CD14-positive monocyte (primary cell): ENCODE measurements around the gene DMAC2. TPM values are rescaled to one million over a fixed set of nuclear protein-coding genes. Genes with fewer than 3 reads are reported as not detected.

ENCODE experiments used
- DNase-seq, 3 donors: peaks; one replicate each; pipeline ENCODE4 v3.0.0-alpha.2; 2011 to 2022
- H2AFZ ChIP-seq: 2 replicates; pipeline ENCODE4 v1.6.0; 2012; ENCODE audit warnings: mild to moderate bottlenecking, low read depth, low read length, inconsistent platforms; ENCODE audit not compliant: insufficient read depth, poor library complexity, severe bottlenecking
- H3K27ac ChIP-seq, 2 donors: 1 replicate in 1 of 2; 2 replicates in 1 of 2; pipeline ENCODE4 v1.5.1; 2012 to 2013; ENCODE audit warnings: low read length in 2 of 2, control low read depth in 1 of 2, inconsistent platforms in 1 of 2, low read depth in 1 of 2, mild to moderate bottlenecking in 1 of 2
- H3K27me3 ChIP-seq, 2 donors: one replicate each; pipeline versions ENCODE4 v1.6.0 to v1.6.1; 2011 to 2013; ENCODE audit warnings: low read length in 2 of 2; ENCODE audit not compliant: control insufficient read depth in 2 of 2, insufficient read depth in 2 of 2
- H3K36me3 ChIP-seq, 2 donors: replicated peaks in 1 of 2; 1 replicate in 1 of 2; 2 replicates in 1 of 2; pipeline versions ENCODE4 v1.5.1 to v1.6.1; 2012 to 2013; ENCODE audit warnings: low read length in 2 of 2, control low read depth in 1 of 2, inconsistent platforms in 1 of 2, mild to moderate bottlenecking in 1 of 2; ENCODE audit not compliant: insufficient read depth in 2 of 2, control insufficient read depth in 1 of 2
- H3K4me1 ChIP-seq, 2 donors: 1 replicate in 1 of 2; 2 replicates in 1 of 2; pipeline versions ENCODE4 v1.5.1 to v1.6.1; 2012 to 2013; ENCODE audit warnings: low read length in 2 of 2, control low read depth in 1 of 2, inconsistent platforms in 1 of 2, mild to moderate bottlenecking in 1 of 2, moderate library complexity in 1 of 2; ENCODE audit not compliant: insufficient read depth in 2 of 2, control insufficient read depth in 1 of 2
- H3K4me2 ChIP-seq: replicated peaks from 2 replicates; pipeline ENCODE3; 2012; ENCODE audit warnings: low read length, moderate library complexity, mild to moderate bottlenecking; ENCODE audit not compliant: poor library complexity, severe bottlenecking; ENCODE audit errors: extremely low read depth
- H3K4me3 ChIP-seq, 3 experiments: fragments of 200-600 bp in 1 of 3; sonication (generic) in 1 of 3; replicated peaks in 1 of 3; 1 replicate in 2 of 3; 2 replicates in 1 of 3; pipeline ENCODE4 v1.5.1; 2011 to 2013; ENCODE audit warnings: low read length in 3 of 3, mild to moderate bottlenecking in 3 of 3, control low read depth in 2 of 3, low read depth in 2 of 3, inconsistent platforms in 1 of 3, moderate library complexity in 1 of 3
- H3K79me2 ChIP-seq: 2 replicates; pipeline ENCODE4 v1.6.0; 2012; ENCODE audit warnings: mild to moderate bottlenecking, control low read depth, inconsistent platforms, low read length, moderate library complexity; ENCODE audit not compliant: insufficient read depth
- H3K9ac ChIP-seq: 2 replicates; pipeline ENCODE4 v1.6.0; 2017; ENCODE audit warnings: low read length, mild to moderate bottlenecking; ENCODE audit not compliant: insufficient read depth, poor library complexity, severe bottlenecking
- H3K9me3 ChIP-seq, 2 donors: replicated peaks in 1 of 2; 1 replicate in 1 of 2; 2 replicates in 1 of 2; pipeline versions ENCODE4 v1.5.1 to v1.6.1; 2012 to 2013; ENCODE audit warnings: low read length in 2 of 2, control low read depth in 1 of 2; ENCODE audit not compliant: control insufficient read depth in 1 of 2, insufficient read depth in 1 of 2
- H4K20me1 ChIP-seq: 2 replicates; pipeline ENCODE4 v1.6.0; 2012; ENCODE audit warnings: mild to moderate bottlenecking, low read length, control low read depth, moderate library complexity; ENCODE audit not compliant: insufficient read depth
- H3K27ac Mint-ChIP-seq, 7 donors: one replicate each; pipeline ENCODE4 v1.8.0; 2020; ENCODE audit warnings: mild to moderate bottlenecking in 7 of 7, mixed read lengths in 7 of 7, moderate library complexity in 6 of 7, inconsistent platforms in 2 of 7
- H3K27me3 Mint-ChIP-seq, 3 donors: one replicate each; pipeline ENCODE4 v1.8.0; 2021 to 2022; ENCODE audit warnings: low read depth in 3 of 3, mild to moderate bottlenecking in 3 of 3, mixed read lengths in 3 of 3, moderate library complexity in 3 of 3, inconsistent platforms in 1 of 3
- H3K36me3 Mint-ChIP-seq, 2 donors: one replicate each; pipeline ENCODE4 v1.8.0; 2020; ENCODE audit warnings: mixed read lengths in 2 of 2, inconsistent platforms in 1 of 2, mild to moderate bottlenecking in 1 of 2
- H3K4me1 Mint-ChIP-seq: one replicate; pipeline ENCODE4 v1.8.0; 2020; ENCODE audit warnings: mild to moderate bottlenecking, mixed read lengths
- H3K4me3 Mint-ChIP-seq, 2 donors: one replicate each; pipeline ENCODE4 v1.8.0; 2020; ENCODE audit warnings: mild to moderate bottlenecking in 2 of 2, mixed read lengths in 2 of 2, moderate library complexity in 1 of 2
- H3K9me3 Mint-ChIP-seq, 7 donors: one replicate each; pipeline ENCODE4 v1.8.0; 2020 to 2022; ENCODE audit warnings: mixed read lengths in 7 of 7, mild to moderate bottlenecking in 6 of 7, moderate library complexity in 6 of 7, inconsistent platforms in 2 of 7
- CTCF ChIP-seq: fragments of 200-600 bp; IDR thresholded peaks from one replicate; pipeline ENCODE4 v1.8.0; 2022; ENCODE audit warnings: antibody characterized with exemption, mild to moderate bottlenecking
- WGBS: methylation state at CpG from one replicate; pipeline ENCODE4 v1.1.5; 2013; ENCODE audit warnings: missing lambda C conversion rate; ENCODE audit not compliant: insufficient coverage; 5-methylcytosine and 5-hydroxymethylcytosine counted together
- intact Hi-C, 2 donors: fragments of 100-400 bp; cut with micrococcal nuclease; formaldehyde crosslinking; loops; one replicate each; pipeline versions ENCODE4 v1.15.0 to v1.15.1; 2023
- polyA plus RNA-seq, 3 donors: library from polyadenylated mRNA; depleted of rRNA in 1 of 3; unstranded in 2 of 3; stranded (reverse) in 1 of 3; fragments of 300-500 nt in 2 of 3; fragments of >200 nt in 1 of 3; fragmentation: Illumina TruSeq in 2 of 3; gene quantifications; 1 replicate in 2 of 3; 2 replicates in 1 of 3; pipeline ENCODE4 v1.2.3, GENCODE V29; 2012 to 2021

The DMAC2 gene
- polyA plus RNA-seq, 3 donors: 33.2 to 48.0 (median 43.8) TPM

- Histone ChIP-seq H3K79me2 (peaks cover 73% of the 10 kb centered on the region), H3K27me3 (no peaks in the 10 kb centered on the region), H3K4me2 (peak within 1 kb of the TSS; percentile 88), H3K4me3 (peak within 1 kb of the TSS; percentile 87 to 95 (median 95)), H4K20me1 (peaks cover 7% of the 10 kb centered on the region), H3K9me3 (no peaks in the 10 kb centered on the region), H3K9ac (peak within 1 kb of the TSS; percentile 87), H3K27ac (peak within 1 kb of the TSS; percentile 80 to 97), H2AFZ (peak within 1 kb of the TSS; percentile 91), H3K36me3 (peaks cover 11 to 13% of the 10 kb centered on the region in 2 donors), H3K4me1 (peaks cover 29 to 30% of the 10 kb centered on the region in 2 donors)
- intact Hi-C loops: loop anchor here (1.0 to 5.0 kb wide), 4 partner anchors 33 to 43 kb away; partner anchors contain the start of gene B9D2 (in 2 of the 2)
- Mint-ChIP-seq H3K4me1 (peaks cover 42% of the 10 kb centered on the region), H3K36me3 (peaks cover 11 to 32% of the 10 kb centered on the region in 2 donors), H3K27ac (peak within 1 kb of the TSS; percentile 98 to 100 (median 99)), H3K27me3 (no peaks in the 10 kb centered on the region), H3K9me3 (peaks cover 0 to 5% (median 0%) of the 10 kb centered on the region in 7 donors), H3K4me3 (peak within 1 kb of the TSS; percentile 97)
- peak; percentile 100 for DNase-seq
- WGBS: under 1% methylated on average over 46 of the region's 50 CpGs
- no peak for TF ChIP-seq CTCF
These were observed 42.3 kb downstream of the DMAC2 start, which contains the start of the genes BCKDHA and EXOSC5 for GRCh38 chr19:41397086-41398049. Gene BCKDHA, plus strand, starts transcription at chr19:41397818. Its CDS starts 10 bp downstream, at chr19:41397828. Gene EXOSC5, minus strand, starts transcription at chr19:41397359. Its CDS starts 31 bp downstream, at chr19:41397328.

DNA sequence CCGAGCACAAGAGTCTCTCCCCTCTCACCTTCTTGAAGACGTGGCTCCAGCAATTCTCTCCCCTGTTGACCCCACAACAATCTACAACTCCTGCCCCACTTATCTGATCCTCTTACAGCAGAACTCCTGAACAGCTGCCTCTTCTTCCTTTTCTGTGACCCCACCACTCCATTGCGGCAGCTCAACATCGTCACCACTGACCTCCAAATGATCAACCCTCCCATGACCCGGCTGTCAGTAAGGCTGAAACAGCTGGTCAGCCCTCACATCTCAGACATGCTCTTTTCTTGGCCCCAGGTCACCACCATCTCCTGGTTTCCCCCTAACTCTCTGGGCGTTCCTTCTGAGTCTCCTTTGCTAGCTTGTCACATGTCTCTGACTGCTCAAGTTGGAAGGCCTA, 44.4 kb downstream of the DMAC2 start:
- H3K4me1 Mint-ChIP-seq: peaks cover 34% of the 10 kb centered on the region
- H3K27me3 ChIP-seq: no peaks in the 10 kb centered on the region
- peaks cover 19 to 38% of the 10 kb centered on the region in 2 donors for H3K36me3 Mint-ChIP-seq
- no peak overlapping the region for H3K4me3 Mint-ChIP-seq
- H3K9ac ChIP-seq: no peak overlapping the region
- H2AFZ ChIP-seq: no peak overlapping the region
- peaks cover 55% of the 10 kb centered on the region for H3K79me2 ChIP-seq
- no peak for TF ChIP-seq CTCF
- no peak overlapping the region for H3K4me2 ChIP-seq
- peaks cover 29 to 30% of the 10 kb centered on the region in 2 donors for H3K4me1 ChIP-seq
- no peak for DNase-seq
- peak overlapping the region in 6 of 7 donors; percentile 4 to 69 (median 50) for H3K27ac Mint-ChIP-seq
- H3K9me3 ChIP-seq: no peaks in the 10 kb centered on the region
- H3K27me3 Mint-ChIP-seq: peaks cover 0 to under 1% (median 0%) of the 10 kb centered on the region in 3 donors
- no peaks in the 10 kb centered on the region for H4K20me1 ChIP-seq
- H3K36me3 ChIP-seq: peaks cover 18 to 22% of the 10 kb centered on the region in 2 donors
- no peak overlapping the region for H3K4me3 ChIP-seq
- peak overlapping the region in 1 of 2 donors; percentile 22 for H3K27ac ChIP-seq
- WGBS: 73% methylated on average over 6 of the region's 6 CpGs
- H3K9me3 Mint-ChIP-seq: peaks cover 0 to 5% (median 0%) of the 10 kb centered on the region in 7 donors
- intact Hi-C loops: loop anchor here in 1 of 2 donors (5.0 kb wide), 2 partner anchors 33 to 37 kb away; partner anchors contain the start of gene B9D2
